DOHH2 (cell line): ENCODE results near the gene BBX.

ENCODE experiments used
- CTCF ChIP-seq: fragments of 200-600 bp; sonication (generic); IDR thresholded peaks from one replicate; pipeline ENCODE4 v1.5.1; 2014; ENCODE audit warnings: antibody characterized with exemption, mild to moderate bottlenecking, low read depth, low read length; ENCODE audit not compliant: poor library complexity, severe bottlenecking
- EZH2phosphoT487 ChIP-seq: fragments of 200-600 bp; sonication (generic); IDR thresholded peaks from 2 replicates; pipeline ENCODE4 v1.6.1; 2017; ENCODE audit warnings: borderline replicate concordance, mild to moderate bottlenecking, antibody characterized with exemption, low read length, moderate library complexity, mixed read lengths

DNA sequence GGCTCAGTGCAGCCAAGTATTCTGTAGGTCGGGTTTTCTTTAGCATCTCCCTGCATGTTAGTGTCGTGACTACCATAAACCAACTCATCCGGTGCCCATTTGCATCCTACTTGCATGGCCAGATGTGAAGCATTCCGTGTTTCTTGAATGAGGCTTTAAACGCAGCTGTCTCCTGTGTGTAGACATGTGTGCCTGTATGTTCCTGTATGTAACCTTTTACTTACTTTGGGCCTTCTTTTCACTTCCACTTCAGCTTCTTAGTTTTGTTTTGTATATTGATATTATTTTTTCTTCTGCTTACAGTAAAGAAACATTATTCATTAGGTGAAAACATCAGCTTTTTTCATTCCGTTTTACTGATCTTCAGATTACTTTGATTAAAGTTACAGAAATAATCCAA, 267.9 kb downstream of the BBX start:
- TF ChIP-seq CTCF (no peak), EZH2phosphoT487 (no peak)
